Caco-2 (cell line): ENCODE data around the gene ADGB. TPM values are rescaled to one million over a fixed set of nuclear protein-coding genes. Genes with fewer than 3 reads are reported as not detected.

Experiments used
- BruUV-seq: library from RNA; stranded (reverse); fragments of 400-500 nt; replicated peaks from 2 replicates; lab custom pipeline; 2021; lab: Mats Ljungman, UMichigan
- CTCF ChIA-PET: fragments of 300-600 bp; sonication (Branson Sonifier 250); formaldehyde crosslinking; loops from one replicate; lab custom pipeline; 2022; ENCODE audit warnings: antibody characterized with exemption; lab: Charles Lee
- POLR2A ChIA-PET: fragments of 300-600 bp; sonication (Branson Sonifier 250); formaldehyde crosslinking; loops from one replicate; lab custom pipeline; 2022; ENCODE audit warnings: antibody characterized with exemption; lab: Charles Lee
- DNase-seq, 2 experiments: peaks; one replicate each; pipeline versions ENCODE4 v3.0.0 to v3.0.0-alpha.2; 2020 to 2022
- H3K27me3 ChIP-seq: replicated peaks from 2 replicates; pipeline ENCODE4 v1.6.0; 2011; ENCODE audit warnings: low read length; ENCODE audit not compliant: control insufficient read depth, insufficient read depth
- H3K36me3 ChIP-seq: 2 replicates; pipeline ENCODE4 v1.5.1; 2011; ENCODE audit warnings: low read length; ENCODE audit not compliant: control insufficient read depth, insufficient read depth
- H3K4me1 ChIP-seq: fragments of 250-450 bp; sonication (Bioruptor Pico); 2 replicates; pipeline ENCODE4 v1.5.1; 2020; ENCODE audit warnings: mild to moderate bottlenecking
- H3K4me3 ChIP-seq: 2 replicates; pipeline ENCODE4 v1.5.1; 2011; ENCODE audit warnings: low read depth, mild to moderate bottlenecking, control low read depth, low read length
- H3K9me3 ChIP-seq: fragments of 250-450 bp; sonication (Bioruptor Pico); 2 replicates; pipeline ENCODE4 v1.5.1; 2020; ENCODE audit warnings: mild to moderate bottlenecking, moderate library complexity
- H3K27ac Mint-ChIP-seq: one replicate; pipeline ENCODE4 v1.8.0; 2022; ENCODE audit warnings: mixed read lengths; ENCODE audit not compliant: unreplicated experiment
- H3K27me3 Mint-ChIP-seq: one replicate; pipeline ENCODE4 v1.8.0; 2022; ENCODE audit warnings: mixed read lengths; ENCODE audit not compliant: insufficient read depth, unreplicated experiment
- H3K36me3 Mint-ChIP-seq: one replicate; pipeline ENCODE4 v1.8.0; 2022; ENCODE audit warnings: mild to moderate bottlenecking, mixed read lengths; ENCODE audit not compliant: insufficient read depth, unreplicated experiment
- H3K4me1 Mint-ChIP-seq: one replicate; pipeline ENCODE4 v1.8.0; 2022; ENCODE audit warnings: low read depth, mixed read lengths; ENCODE audit not compliant: unreplicated experiment
- H3K4me3 Mint-ChIP-seq: one replicate; pipeline ENCODE4 v1.8.0; 2022; ENCODE audit warnings: mild to moderate bottlenecking, moderate library complexity, mixed read lengths; ENCODE audit not compliant: unreplicated experiment
- H3K9me3 Mint-ChIP-seq: one replicate; pipeline ENCODE4 v1.8.0; 2022; ENCODE audit warnings: mixed read lengths; ENCODE audit not compliant: unreplicated experiment
- intact Hi-C: fragments of 100-400 bp; cut with micrococcal nuclease; formaldehyde crosslinking; loops from one replicate; pipeline ENCODE4 v1.10.0; 2022; ENCODE audit not compliant: unreplicated experiment
- total RNA-seq: library from RNA; stranded (reverse); gene quantifications from 2 replicates; pipeline ENCODE4 v1.2.3, GENCODE V29; 2022
- TF ChIP-seq, protein P1 (sequence below), 2 experiments: fragments of 200-600 bp in 1 of 2; IDR thresholded peaks; 1 replicate in 1 of 2; 2 replicates in 1 of 2; pipeline versions ENCODE4 v1.5.1 to v1.8.0; 2011 to 2022; ENCODE audit warnings: antibody characterized with exemption in 1 of 2, control low read depth in 1 of 2, inconsistent platforms in 1 of 2, low read depth in 1 of 2, low read length in 1 of 2, mild to moderate bottlenecking in 1 of 2, moderate library complexity in 1 of 2; ENCODE audit not compliant: insufficient read depth in 1 of 2, severe bottlenecking in 1 of 2, unreplicated experiment in 1 of 2

Gene ADGB
- total RNA-seq, 1 experiment from 2014 or later: not detected

DNA sequence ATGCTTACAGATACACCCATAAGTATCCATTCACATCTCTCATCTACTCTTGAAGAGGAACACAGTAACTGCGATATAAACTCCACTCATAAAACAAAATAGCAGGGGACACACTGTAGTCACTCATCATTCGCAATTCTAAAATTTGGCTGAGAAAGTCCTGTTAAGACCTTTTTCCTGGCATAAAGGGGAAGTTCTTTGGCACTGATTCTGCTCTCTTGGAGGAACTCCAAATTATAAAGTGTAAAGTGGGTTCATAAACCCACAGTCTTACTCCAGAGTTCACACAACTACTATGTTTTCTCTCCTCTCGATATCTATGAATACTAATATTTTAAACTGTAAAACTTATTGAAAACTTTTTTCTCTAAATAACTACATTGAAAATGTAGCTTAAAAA lies 80.6 kb downstream of the ADGB start:
- Histone ChIP-seq H3K4me1 (no peaks in the 10 kb centered on the region), H3K4me3 (no peak overlapping the region), H3K27me3 (no peaks in the 10 kb centered on the region), H3K9me3 (no peaks in the 10 kb centered on the region), H3K36me3 (no peaks in the 10 kb centered on the region)
- H3K4me3 Mint-ChIP-seq: no peak overlapping the region
- peaks cover 7% of the 10 kb centered on the region for H3K27me3 Mint-ChIP-seq
- no TSS peak for BruUV-seq
- no peaks in the 10 kb centered on the region for H3K4me1 Mint-ChIP-seq
- TF ChIP-seq, protein P1, sequence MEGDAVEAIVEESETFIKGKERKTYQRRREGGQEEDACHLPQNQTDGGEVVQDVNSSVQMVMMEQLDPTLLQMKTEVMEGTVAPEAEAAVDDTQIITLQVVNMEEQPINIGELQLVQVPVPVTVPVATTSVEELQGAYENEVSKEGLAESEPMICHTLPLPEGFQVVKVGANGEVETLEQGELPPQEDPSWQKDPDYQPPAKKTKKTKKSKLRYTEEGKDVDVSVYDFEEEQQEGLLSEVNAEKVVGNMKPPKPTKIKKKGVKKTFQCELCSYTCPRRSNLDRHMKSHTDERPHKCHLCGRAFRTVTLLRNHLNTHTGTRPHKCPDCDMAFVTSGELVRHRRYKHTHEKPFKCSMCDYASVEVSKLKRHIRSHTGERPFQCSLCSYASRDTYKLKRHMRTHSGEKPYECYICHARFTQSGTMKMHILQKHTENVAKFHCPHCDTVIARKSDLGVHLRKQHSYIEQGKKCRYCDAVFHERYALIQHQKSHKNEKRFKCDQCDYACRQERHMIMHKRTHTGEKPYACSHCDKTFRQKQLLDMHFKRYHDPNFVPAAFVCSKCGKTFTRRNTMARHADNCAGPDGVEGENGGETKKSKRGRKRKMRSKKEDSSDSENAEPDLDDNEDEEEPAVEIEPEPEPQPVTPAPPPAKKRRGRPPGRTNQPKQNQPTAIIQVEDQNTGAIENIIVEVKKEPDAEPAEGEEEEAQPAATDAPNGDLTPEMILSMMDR (IDR thresholded peaks at IDR 0.05; ENCODE audit: insufficient read depth in 1 of 2, low read depth in 1 of 2, low read length in 1 of 2, severe bottlenecking in 1 of 2, unreplicated experiment in 1 of 2): no peak
- intact Hi-C loops: no loop called here
- ChIA-PET CTCF (no interaction called here), POLR2A (no interaction called here)
- no peaks in the 10 kb centered on the region for H3K9me3 Mint-ChIP-seq
- H3K27ac Mint-ChIP-seq: no peak overlapping the region
- DNase-seq: no peak
- no peaks in the 10 kb centered on the region for H3K36me3 Mint-ChIP-seq

DNA sequence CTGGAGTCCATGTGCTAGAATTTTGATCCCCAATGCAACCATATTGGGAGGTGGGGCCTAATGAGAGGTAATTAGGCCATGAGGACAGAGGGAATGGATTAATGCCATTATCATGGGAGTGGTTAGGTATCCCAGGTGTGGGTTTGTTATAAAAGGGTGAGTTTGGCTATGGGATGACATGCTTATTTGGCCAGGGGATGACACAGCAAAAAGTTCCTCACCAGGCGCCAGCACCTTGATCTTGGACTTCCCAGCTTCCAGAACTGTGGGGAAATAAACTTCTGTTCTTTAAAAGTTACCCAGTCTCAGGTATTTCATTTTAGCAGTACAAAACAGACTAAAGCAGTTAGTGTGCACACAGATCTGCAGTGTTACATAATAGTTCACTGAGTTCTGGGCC lies 84.1 kb downstream of the ADGB start:
- Histone ChIP-seq H3K4me3 (no peak overlapping the region), H3K36me3 (no peaks in the 10 kb centered on the region), H3K4me1 (no peaks in the 10 kb centered on the region), H3K9me3 (no peaks in the 10 kb centered on the region), H3K27me3 (no peaks in the 10 kb centered on the region)
- intact Hi-C loops: no loop called here
- POLR2A ChIA-PET: no interaction called here
- BruUV-seq: no TSS peak
- Mint-ChIP-seq H3K9me3 (no peaks in the 10 kb centered on the region), H3K4me3 (no peak overlapping the region), H3K27me3 (peaks cover 5% of the 10 kb centered on the region), H3K27ac (no peak overlapping the region), H3K36me3 (no peaks in the 10 kb centered on the region), H3K4me1 (no peaks in the 10 kb centered on the region)
- TF ChIP-seq, protein P1 (IDR thresholded peaks at IDR 0.05; ENCODE audit: insufficient read depth in 1 of 2, low read depth in 1 of 2, low read length in 1 of 2, severe bottlenecking in 1 of 2, unreplicated experiment in 1 of 2): no peak
- CTCF ChIA-PET: no interaction called here
- no peak for DNase-seq

DNA sequence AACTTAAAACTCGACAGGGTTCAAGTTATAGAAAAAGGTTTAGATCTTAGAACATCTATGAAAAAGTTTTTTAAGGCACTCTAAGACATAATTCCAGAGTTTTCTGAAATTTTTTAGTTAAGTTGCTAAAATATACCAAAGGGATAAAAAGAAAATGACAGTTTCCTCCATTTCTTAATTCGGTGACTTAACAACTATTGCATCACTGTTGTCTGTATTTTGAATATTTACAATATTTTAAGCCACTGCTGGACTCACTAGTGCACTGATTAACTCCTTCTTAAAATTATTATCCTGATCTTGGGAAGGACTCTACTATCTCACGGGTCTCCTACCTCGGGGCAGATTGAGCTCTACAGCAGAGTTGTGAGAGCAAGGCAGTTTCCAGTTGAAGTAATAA lies 91.0 kb downstream of the ADGB start:
- no TSS peak for BruUV-seq
- Mint-ChIP-seq H3K27me3 (peaks cover 15% of the 10 kb centered on the region), H3K36me3 (no peaks in the 10 kb centered on the region), H3K4me1 (no peaks in the 10 kb centered on the region), H3K27ac (no peak overlapping the region), H3K4me3 (no peak overlapping the region), H3K9me3 (no peaks in the 10 kb centered on the region)
- Histone ChIP-seq H3K9me3 (no peaks in the 10 kb centered on the region), H3K27me3 (no peaks in the 10 kb centered on the region), H3K36me3 (no peaks in the 10 kb centered on the region), H3K4me1 (no peaks in the 10 kb centered on the region), H3K4me3 (no peak overlapping the region)
- intact Hi-C loops: no loop called here
- CTCF ChIA-PET: no interaction called here
- no peak for DNase-seq
- POLR2A ChIA-PET: no interaction called here
- TF ChIP-seq, protein P1 (IDR thresholded peaks at IDR 0.05; ENCODE audit: insufficient read depth in 1 of 2, low read depth in 1 of 2, low read length in 1 of 2, severe bottlenecking in 1 of 2, unreplicated experiment in 1 of 2): no peak
